AML-193 (cell line): ENCODE results near the gene MARK2.

Experiments
- DNase-seq, 2 experiments: peaks; one replicate each; lab custom pipeline; 2025; lab: John Stamatoyannopoulos, UW

The MARK2 gene

GRCh38 chr11:63829823-63830489, 9.0 kb upstream of the MARK2 start:
- DNase-seq = no peak

DNA sequence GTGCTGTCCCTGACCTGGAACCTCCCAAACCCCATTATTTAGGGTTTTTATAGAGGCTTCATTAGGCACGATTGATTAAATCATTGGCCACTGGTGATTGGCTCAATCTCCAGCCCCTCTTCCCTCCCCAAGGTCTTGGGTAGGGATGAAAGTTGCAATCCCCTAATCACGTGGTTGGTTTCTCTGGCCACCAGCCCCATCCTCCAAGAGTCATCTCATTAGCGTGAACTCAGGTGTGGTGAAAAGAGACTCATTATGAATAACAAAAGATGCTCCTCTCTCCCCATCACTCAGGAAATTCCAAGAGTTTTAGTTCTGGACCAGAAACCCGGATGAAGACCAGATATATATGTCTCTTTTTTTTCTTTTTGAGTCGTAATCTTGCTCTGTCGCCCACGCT, 7.6 kb upstream of the MARK2 start:
- DNase-seq = no peak

DNA sequence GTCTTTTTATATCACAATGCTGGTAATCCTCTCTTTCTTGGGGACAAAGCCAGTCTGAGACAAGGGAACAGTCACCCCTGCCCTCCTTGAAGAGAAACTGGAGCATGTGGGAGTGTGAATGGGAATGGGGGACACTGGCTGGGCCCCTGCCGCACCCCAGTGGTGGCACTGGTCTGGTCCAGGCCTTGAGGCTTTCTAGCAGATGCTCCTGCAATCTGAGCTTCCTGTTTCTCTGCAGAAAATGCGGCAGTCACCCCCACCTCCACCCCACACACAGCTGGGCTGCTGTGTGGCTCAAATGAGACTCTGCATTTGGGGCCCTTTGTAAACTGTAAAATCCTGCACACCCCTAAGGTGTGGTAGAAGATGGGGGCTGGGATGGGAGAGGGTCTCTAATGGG, 6.6 kb upstream of the MARK2 start:
- peak in 1 of 2 experiments; percentile 19 for DNase-seq

DNA sequence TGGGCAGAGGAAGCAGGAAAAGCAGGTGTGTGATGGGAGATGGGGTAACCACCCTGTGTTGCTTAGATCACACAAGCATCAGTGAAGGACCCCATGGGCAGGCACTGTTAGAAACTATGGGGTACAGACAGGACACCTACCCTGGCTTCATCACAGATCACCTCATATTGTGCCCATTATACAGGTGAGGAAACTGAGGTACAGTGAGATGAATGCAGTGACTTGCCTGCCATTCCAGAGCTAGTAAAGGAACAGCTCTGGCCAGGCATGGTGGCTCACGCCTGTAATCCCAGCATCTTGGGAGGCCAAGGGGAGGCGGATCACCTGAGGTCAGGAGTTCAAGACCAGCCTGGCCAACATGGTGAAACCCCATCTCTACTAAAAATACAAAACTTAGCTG, 5.9 kb upstream of the MARK2 start:
- no peak for DNase-seq

GRCh38 chr11:63834535-63835157, 4.3 kb upstream of the MARK2 start:
- DNase-seq = no peak

DNA sequence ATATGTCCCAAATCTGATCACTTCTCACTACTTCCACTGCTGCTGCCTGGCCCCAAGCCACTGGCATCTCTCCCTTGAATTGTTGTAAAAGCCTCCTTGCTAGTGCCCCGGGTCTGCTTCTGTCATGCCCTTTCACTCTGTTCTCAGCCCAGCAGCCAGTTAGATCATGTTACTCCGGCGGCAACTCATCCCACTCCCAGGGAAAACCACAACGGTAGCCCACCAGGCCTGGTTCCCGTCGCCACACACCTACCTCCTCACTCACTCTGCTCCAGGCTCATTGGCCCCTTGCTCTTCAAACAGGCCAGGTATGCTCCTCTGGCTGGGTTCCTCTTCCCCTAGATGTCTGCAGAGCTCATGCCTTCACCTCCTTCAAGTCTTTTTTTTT, 3.8 kb upstream of the MARK2 start:
- no peak for DNase-seq

DNA sequence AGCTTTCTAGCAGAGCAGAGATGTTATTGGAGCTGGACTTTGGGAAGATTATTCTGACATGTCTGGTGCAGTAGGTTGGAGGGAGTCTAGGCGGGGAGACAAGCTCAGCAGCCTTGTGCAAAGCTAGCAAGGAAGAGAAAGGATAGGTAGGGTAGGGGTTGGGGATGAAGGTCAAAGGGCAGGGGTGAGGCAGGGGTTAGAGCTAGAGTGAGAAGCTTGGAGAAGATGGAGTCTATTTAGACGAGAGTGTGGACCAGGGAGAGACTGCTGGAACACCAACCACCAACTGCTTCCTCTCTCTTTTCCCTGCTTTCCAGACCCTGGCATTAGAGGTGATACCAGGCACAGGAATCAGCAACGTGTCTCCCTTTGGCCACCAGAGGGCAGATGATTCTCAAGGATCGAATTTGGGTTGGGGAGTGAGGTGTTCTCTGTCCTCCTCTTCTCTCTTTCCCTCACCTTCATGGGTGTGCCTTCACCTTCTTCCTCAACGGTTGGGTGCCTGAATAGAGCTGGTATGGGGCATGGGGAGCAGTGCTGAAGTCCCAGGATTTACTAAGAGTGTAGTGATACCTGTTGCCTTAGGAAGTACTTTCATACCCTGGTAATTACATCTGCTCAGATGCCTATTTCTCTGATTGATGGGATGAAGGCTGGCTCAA, 1.8 kb upstream of the MARK2 start:
- DNase-seq = peak; percentile 63 to 66

- DNase-seq = peak; percentile 37 to 57
These were observed 1.2 kb upstream of the MARK2 start for GRCh38 chr11:63837739-63838138.

DNA sequence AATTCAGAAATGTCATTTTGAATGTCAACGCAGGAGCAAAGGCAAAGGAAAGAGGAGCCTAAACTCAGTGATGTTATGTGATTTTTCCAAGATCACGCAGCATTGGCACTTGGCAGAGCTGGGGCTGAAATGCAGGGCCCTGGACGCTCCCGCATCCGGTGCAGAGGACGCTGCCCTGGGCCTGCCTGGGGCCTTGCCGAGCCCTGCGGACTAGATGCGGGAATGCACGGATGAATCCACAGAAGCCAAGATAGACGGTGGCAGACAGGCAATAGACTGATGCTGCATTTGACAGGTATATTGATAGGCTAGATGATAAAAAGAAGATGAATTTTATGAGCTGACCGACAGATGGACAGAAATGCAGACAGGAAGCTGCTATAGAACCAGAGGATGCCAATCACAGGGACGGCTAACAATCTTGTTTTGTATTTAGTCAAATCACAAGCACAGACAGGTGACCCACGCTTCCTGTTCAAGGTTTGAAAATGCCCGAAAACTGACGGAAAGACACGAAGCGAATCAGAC, 696 bp upstream of the MARK2 start:
- no peak for DNase-seq

DNA sequence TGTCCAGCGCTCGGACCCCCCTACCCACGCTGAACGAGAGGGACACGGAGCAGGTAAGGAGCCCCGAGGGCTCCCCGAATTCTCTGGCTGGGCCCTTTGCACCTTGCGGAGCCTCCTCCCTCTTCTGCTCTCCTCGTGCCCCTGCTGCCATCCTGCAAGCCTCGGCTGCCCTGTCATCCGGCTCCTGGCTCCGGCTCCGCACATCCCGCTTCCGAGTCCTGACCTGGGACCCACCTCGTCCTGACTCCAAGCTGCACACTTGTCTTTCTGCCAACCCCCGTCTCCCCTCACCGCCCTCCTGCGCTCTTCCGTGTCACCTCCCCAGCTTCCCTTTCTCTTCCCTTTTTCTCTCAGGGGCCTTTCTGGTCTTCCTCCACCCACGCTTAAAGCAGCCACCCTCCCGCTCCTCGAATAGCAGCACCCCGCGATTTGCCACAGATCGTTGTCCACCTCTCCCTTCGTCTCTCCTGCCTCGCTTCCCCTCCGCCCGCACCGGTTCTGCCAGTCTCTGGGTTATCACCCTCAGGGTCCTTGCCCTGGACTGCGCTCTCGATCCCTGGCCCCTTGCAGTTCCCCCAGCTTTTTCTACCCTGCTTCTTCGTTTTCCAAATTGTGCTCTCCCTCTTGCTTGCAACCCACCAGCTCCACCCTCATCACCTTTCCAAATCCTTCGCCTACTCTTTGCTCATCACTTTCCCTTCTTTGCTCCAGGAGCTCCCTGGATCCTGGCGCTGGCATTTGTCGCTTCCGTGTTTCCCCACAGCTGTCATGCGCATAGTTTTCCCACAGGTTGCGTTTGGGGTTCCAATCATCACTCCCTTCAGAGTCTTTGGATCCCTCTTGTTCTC, 822 bp downstream of the MARK2 start:
- peak; percentile 43 to 57 for DNase-seq

- peak in 1 of 2 experiments; percentile 34 for DNase-seq
These were observed 1.6 kb downstream of the MARK2 start for GRCh38 chr11:63840356-63841060.

GRCh38 chr11:63841554-63841953, 2.6 kb downstream of the MARK2 start:
- DNase-seq = peak in 1 of 2 experiments; percentile 8

DNA sequence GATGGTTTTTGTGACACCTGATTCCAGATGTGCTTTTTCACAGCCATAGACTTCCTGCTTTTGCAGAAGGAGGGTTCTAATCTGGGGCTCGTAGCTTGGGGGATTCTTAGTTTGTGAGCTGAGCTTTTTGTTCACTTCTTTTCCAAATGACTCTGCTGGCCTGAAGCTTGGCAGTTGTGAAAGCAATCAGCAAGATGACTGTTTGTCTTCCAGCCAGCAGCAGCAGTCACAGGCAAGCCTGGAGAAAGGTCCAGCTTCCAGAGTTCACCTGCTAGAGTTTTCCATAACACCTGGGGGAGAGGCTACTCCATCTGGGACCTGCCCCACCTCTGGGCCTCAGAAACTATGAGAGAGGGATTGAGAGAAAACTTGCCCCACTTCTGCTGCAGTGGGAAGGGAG, 4.1 kb downstream of the MARK2 start:
- DNase-seq = no peak

DNA sequence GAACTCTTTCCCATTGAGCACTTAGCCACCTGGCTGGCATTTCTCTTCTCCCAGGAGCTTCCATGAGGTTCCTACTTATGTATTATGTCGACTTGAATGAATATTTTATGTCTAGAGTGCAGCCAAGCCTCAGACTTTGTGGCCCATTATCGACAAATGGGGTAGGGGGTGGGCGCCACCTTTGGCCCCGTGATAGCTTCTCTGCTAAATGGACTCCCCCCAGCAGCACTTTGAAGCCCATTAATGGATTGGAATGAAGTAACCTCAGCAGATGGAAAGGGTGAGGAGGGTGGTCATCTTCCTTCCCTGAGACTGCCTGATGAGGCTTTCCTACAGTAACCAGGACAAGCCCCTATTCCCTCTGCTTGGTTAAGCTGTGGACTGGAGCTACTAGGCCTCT, 5.9 kb downstream of the MARK2 start:
- DNase-seq = no peak

DNA sequence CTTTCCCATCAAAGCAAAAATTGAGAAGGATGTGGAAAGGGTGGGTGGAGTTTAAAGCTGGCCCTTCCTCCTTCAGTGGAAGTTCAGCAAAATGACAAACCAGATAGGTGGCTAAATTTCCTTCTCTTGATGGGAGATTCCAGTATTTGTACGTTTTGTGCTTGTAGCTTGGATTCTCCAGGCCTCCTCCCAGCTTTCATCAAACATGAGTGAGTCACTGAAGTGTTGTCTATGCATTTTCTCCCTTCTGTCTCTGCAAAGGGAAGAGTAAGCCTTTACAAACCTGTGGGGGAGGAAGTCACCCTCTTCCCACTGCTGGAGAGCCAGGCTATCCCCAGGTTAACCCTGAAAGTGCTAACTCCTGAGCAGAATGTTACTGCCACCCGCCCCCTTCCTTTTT, 6.4 kb downstream of the MARK2 start:
- DNase-seq = no peak

GRCh38 chr11:63845911-63846310, 7.0 kb downstream of the MARK2 start:
- no peak for DNase-seq

DNA sequence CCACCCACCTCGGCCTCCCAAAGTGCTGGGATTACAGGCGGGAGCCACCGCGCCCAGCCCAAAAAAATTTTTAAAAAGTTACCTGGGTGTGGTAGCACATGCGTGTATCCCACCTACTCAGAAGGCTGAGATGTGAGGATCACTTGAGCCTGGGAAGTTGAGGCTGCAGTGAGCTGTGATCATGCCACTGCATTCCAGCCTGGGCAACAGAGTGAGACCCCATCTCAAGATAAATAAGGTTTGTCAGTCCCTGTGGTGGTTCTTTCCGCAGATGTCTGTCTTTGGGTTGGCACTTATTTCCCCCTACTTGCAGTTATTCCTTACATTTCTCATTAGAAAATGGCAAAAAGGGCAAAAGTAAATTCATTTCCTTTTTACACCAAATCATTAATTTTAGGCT, 8.0 kb downstream of the MARK2 start:
- no peak for DNase-seq

DNA sequence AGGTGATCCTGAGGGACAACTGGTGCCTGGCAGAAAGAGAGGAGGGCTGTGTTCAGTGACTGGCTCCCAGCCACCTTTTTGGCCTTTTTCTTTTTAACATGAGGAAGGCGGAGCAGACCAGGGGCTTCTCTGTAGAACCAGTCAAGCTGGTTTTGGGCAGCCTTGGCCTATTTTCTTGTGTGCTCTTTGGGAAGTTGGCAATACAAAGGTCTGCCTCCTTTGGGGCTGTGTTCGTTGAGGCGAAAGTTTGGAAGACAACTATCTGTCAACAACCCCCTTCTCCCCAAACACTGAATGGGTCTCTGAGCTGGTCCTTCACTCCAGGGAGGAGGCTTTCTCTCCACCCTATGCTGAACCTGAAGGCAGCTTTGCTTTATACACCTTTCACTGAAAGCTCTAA, 8.5 kb downstream of the MARK2 start:
- DNase-seq = no peak

DNA sequence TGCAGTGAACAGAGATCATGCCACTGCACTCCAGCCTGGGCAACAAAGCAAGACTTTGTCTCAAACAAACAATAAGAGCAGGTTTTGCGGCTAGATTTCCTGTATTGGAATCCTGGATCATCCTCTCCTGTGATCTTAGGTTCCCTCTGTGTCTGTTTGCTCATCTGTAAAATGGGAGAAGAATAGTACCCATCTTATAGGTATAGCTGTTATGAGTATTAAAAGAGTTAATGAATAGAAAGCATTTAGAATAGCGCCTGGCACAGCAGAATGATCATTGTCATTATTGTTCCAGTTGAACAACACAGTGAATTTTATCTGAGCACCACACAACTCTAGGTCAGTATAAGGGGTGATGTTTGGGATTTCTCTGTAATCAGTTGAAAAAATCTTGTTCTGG, 10.8 kb downstream of the MARK2 start:
- DNase-seq = no peak

GRCh38 chr11:63850920-63851319, 12.0 kb downstream of the MARK2 start:
- no peak for DNase-seq

- DNase-seq = no peak
These were observed 12.5 kb downstream of the MARK2 start for GRCh38 chr11:63851364-63851763.

DNA sequence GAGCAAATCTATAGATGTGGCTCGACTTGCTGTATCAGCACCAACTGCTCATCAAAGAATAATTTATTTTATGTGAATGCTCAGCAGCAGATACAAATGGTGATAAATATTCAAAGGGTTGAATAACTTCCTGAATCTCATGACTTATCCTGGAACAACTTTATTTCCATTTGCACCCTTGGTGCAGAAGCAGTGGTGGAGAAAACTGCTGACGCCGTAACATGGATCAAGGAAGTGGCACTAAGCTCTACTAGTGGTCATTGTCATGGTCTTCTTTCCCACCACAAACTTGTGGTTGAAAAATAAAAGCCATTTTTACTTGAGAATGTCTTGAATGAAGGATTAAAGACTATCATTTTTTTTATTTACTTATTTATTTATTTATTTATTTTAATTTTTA, 14.6 kb downstream of the MARK2 start:
- no peak for DNase-seq
